ENCODE data around the gene USP49. TPM values are rescaled to one million over a fixed set of nuclear protein-coding genes. Genes with fewer than 3 reads are reported as not detected.

USP49 gene
- total RNA-seq, 1 experiment from 2014 or later = 6.9 TPM

DNA sequence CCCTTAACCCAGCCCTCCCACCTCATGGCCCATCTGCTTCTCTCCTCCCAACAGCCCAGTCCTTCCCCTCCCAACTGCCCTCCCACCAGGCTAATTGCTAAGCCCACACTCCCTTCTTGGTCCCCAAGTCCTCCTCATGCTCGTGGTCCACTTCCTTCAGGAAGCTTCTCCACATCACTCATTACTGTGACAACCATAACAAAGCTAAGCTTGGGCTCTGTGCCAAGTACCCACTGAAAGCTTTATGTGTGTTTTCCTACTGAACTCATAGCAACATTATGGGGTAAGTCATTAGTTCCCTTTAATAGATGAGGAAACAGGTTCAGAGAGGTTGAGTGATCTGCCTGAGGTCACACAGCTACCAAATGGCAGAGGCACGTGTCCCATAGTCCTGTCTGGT lies 131.7 kb downstream of the USP49 start (continued):
- TF ChIP-seq, protein P1, sequence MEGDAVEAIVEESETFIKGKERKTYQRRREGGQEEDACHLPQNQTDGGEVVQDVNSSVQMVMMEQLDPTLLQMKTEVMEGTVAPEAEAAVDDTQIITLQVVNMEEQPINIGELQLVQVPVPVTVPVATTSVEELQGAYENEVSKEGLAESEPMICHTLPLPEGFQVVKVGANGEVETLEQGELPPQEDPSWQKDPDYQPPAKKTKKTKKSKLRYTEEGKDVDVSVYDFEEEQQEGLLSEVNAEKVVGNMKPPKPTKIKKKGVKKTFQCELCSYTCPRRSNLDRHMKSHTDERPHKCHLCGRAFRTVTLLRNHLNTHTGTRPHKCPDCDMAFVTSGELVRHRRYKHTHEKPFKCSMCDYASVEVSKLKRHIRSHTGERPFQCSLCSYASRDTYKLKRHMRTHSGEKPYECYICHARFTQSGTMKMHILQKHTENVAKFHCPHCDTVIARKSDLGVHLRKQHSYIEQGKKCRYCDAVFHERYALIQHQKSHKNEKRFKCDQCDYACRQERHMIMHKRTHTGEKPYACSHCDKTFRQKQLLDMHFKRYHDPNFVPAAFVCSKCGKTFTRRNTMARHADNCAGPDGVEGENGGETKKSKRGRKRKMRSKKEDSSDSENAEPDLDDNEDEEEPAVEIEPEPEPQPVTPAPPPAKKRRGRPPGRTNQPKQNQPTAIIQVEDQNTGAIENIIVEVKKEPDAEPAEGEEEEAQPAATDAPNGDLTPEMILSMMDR (IDR thresholded peaks at IDR 0.05 in 2 of 3, conservative IDR thresholded peaks at IDR 0.05 in 1 of 3; ENCODE audit: borderline replicate concordance in 1 of 3, insufficient read depth in 1 of 3, low read depth in 2 of 3, low read length in 2 of 3) = no peak
- TF ChIP-seq RAD21 (IDR thresholded peaks at IDR 0.05; ENCODE audit: low read depth) = no peak
- no peak for TF ChIP-seq ZNF274 (IDR thresholded peaks at IDR 0.05; ENCODE audit: low read depth, low read length)
- TF ChIP-seq JUND (IDR thresholded peaks at IDR 0.05) = no peak
- TF ChIP-seq ELF1 (IDR thresholded peaks at IDR 0.05; ENCODE audit: borderline replicate concordance, low read depth) = no peak
- no peak for TF ChIP-seq FOSL1 (IDR thresholded peaks at IDR 0.05; ENCODE audit: low read depth)

DNA sequence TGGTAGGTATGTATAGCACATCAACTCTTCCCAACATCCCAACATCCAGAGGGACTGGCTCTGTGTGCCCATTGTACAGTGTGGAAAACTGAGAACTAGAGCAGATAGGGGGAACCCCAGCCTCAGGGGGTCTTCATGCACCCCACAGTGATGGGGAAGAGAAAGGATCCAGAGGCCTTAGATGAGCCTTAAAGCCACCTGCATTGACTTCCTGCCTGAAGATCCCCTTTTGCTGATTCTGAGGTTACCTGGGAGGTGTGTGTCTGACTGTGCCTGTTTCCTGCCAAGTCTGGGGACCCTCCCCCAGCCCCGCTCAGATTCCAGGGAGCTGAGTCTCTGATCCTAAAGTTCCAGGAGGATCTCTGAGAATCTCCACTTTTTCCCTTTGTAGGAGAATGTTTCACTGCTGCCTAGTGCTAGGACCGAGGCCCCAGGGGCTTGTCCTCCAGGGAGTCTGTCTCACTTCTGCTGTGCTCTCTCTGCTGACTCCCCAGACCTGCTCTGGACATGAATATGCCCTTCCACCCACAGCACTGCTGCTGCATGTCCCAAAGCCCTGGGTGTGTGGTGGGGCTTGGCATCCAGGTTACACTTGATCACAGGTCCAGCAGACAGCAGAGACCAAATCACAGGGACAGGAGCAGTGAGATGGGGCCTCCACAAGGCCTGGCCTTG lies 135.1 kb downstream of the USP49 start:
- BruUV-seq (replicated peaks) = no TSS peak
- Histone ChIP-seq H3K27me3 (ENCODE audit: insufficient read depth, low read length) (no peaks in the 10 kb centered on the region), H3K4me3 (replicated peaks in 1 of 2; ENCODE audit: low read depth in 1 of 2, low read length in 2 of 2) (no peak overlapping the region), H2AFZ (ENCODE audit: low read depth, low read length, poor library complexity, severe bottlenecking) (no peak overlapping the region), H3K4me2 (ENCODE audit: low read length) (no peak overlapping the region), H4K20me1 (ENCODE audit: insufficient read depth) (no peaks in the 10 kb centered on the region), H3K27ac (ENCODE audit: low read depth, low read length) (no peak overlapping the region), H3K4me1 (ENCODE audit: control insufficient read depth in 1 of 2, insufficient read depth in 2 of 2, low read length in 2 of 2) (peaks cover 0 to 3% of the 10 kb centered on the region in 2 experiments; a peak in 1 of 4 replicates), H3K36me3 (ENCODE audit: control insufficient read depth in 1 of 2, insufficient read depth in 2 of 2, low read length in 2 of 2) (no peaks in the 10 kb centered on the region), H3K9me2 (ENCODE audit: insufficient read depth) (no peaks in the 10 kb centered on the region), H3K9me3 (ENCODE audit: control insufficient read depth in 1 of 2, insufficient read depth in 1 of 2, low read depth in 1 of 2, low read length in 2 of 2) (no peaks in the 10 kb centered on the region), H3K79me2 (ENCODE audit: insufficient read depth, low read length) (no peaks in the 10 kb centered on the region), H3K9ac (ENCODE audit: low read length) (no peak overlapping the region)
- POLR2A ChIA-PET = no interaction called here
- no peak for ATAC-seq
- intact Hi-C loops (cut with micrococcal nuclease) = no loop called here
- RAD21 ChIA-PET (ENCODE audit: low non-redundant PET in 1 of 2, low total read pairs in 2 of 2, uncharacterized antibody in 2 of 2, unreplicated experiment in 2 of 2) = no interaction called here
- no peak for DNase-seq (ENCODE audit: low read depth, low spot score)
- TF ChIP-seq ZNF274 (IDR thresholded peaks at IDR 0.05; ENCODE audit: low read depth, low read length) (no peak), EZH2 (IDR thresholded peaks at IDR 0.05) (no peak)
- CTCF ChIA-PET = no interaction called here

All from HCT116 (cell line).